PC-3 (cell line): Measurements from ENCODE around the gene SLC35D1.

Source experiments
- EZH2 ChIP-seq: fragments of 300-600 bp; sonication (generic); IDR thresholded peaks from one replicate; pipeline ENCODE4 v1.6.1; 2017; ENCODE audit warnings: antibody characterized with exemption, mild to moderate bottlenecking, low read length; ENCODE audit not compliant: unreplicated experiment
- EZH2phosphoT487 ChIP-seq: fragments of 300-600 bp; sonication (generic); IDR thresholded peaks from 2 replicates; pipeline ENCODE4 v1.6.1; 2018; ENCODE audit warnings: mild to moderate bottlenecking, antibody characterized with exemption, low read length, borderline replicate concordance
- TF ChIP-seq, protein P1 (sequence below): fragments of 300-600 bp; sonication (generic); conservative IDR thresholded peaks from 2 replicates; pipeline ENCODE4 v1.5.1; 2017; ENCODE audit warnings: antibody characterized with exemption, low read depth, mild to moderate bottlenecking, low read length

DNA sequence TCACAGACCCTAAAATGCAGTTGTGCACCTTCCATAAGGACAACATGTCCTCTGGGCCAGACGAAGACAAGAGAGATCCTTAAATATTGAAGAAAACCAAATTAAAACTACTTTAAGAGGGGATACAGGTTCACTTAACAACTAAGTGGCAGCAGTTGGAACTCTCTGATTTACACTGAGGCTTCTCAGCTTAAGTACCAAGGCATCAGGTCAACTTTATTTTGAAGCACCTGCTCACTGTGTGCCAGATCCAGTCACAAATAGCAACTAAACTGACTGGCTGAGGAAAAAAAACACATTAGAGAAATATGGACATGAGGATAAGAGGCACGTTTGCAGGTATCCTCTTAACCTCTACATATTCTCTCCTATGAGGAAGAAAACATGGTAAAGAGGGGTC lies 33.2 kb downstream of the SLC35D1 start:
- TF ChIP-seq, protein P1, sequence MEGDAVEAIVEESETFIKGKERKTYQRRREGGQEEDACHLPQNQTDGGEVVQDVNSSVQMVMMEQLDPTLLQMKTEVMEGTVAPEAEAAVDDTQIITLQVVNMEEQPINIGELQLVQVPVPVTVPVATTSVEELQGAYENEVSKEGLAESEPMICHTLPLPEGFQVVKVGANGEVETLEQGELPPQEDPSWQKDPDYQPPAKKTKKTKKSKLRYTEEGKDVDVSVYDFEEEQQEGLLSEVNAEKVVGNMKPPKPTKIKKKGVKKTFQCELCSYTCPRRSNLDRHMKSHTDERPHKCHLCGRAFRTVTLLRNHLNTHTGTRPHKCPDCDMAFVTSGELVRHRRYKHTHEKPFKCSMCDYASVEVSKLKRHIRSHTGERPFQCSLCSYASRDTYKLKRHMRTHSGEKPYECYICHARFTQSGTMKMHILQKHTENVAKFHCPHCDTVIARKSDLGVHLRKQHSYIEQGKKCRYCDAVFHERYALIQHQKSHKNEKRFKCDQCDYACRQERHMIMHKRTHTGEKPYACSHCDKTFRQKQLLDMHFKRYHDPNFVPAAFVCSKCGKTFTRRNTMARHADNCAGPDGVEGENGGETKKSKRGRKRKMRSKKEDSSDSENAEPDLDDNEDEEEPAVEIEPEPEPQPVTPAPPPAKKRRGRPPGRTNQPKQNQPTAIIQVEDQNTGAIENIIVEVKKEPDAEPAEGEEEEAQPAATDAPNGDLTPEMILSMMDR = no peak
- no peak for TF ChIP-seq EZH2phosphoT487
- TF ChIP-seq EZH2 = no peak
